AG04449 (cell line): ENCODE results near the gene UNC13D.
"Not testable (repeated sequence)": the region's sequence is repeated elsewhere in the genome, so short reads cannot be mapped to it uniquely, and the experiment has no call there.

Experiments
- CTCF ChIA-PET: fragments of 350-600 bp; formaldehyde crosslinking; extraction: SDS; loops from one replicate; lab custom pipeline; 2021; ENCODE audit warnings: antibody characterized with exemption; lab: Yijun Ruan, JAX
- POLR2A ChIA-PET: fragments of 400-600, 350-600 bp; formaldehyde crosslinking; extraction: SDS; loops from one replicate; lab custom pipeline; 2020; ENCODE audit warnings: antibody characterized with exemption, inconsistent platforms; lab: Yijun Ruan, JAX
- DNase-seq: peaks from one replicate; pipeline ENCODE4 v3.0.0-alpha.2; 2010; ENCODE audit warnings: low read depth, low spot score
- H3K4me3 ChIP-seq: 2 replicates; pipeline ENCODE4 v1.5.1; 2011; ENCODE audit warnings: low read depth, mild to moderate bottlenecking, control low read depth, low read length
- TF ChIP-seq, protein P1 (sequence below): IDR thresholded peaks from one replicate; pipeline ENCODE4 v1.5.1; 2011; ENCODE audit warnings: mild to moderate bottlenecking, moderate library complexity, low read length, control low read depth, inconsistent platforms; ENCODE audit not compliant: insufficient read depth; ENCODE audit errors: missing control alignments

The UNC13D gene

DNA sequence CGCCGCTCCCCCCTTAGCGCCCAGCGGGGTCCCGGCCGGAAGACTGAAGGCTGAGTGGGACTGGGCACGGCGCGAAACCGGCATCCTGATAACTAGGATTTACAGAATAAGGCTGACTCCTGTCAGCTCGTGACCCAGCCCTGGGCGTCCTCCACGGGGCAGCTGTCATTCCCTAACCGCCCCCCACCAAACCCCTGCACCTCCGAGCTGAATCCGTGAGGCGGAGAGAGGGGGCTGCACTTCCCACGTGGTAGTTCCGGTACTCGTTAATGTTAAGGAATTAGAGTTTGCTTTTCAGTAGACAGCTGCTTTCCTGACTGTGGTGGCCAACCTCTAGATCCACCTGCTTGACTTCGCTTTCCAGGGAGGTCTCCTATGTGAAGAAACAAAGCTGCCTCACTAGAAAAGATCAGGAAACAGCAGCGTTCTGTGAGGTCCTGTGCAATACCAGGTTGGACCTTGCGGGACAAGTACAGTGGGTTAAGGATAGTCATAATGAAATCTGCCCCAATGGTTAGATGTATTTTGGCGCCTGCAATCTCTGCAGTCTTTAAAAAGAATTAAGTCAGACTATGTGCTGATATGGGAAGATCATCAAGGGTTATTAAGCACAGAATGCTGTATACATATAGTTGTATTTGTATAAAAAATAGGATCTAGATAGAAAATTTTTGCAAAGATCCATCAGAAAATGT, 12.0 kb upstream of the UNC13D start:
- ChIA-PET POLR2A (interaction anchor here (0.8 to 2.0 kb wide), 3 partner anchors 8 to 79 kb away, joined by 3 to 9 read pairs (median 3); no protein-coding TSS in a partner anchor), CTCF (interaction anchor here (0.8 to 4.5 kb wide), 16 partner anchors 9 to 255 kb away, joined by 3 to 52 read pairs (median 4); partner anchors contain the start of genes TRIM47, TRIM65, UNC13D and UNK)
- peak overlapping the region; percentile 97 for H3K4me3 ChIP-seq
- DNase-seq = no peak
- TF ChIP-seq, protein P1, sequence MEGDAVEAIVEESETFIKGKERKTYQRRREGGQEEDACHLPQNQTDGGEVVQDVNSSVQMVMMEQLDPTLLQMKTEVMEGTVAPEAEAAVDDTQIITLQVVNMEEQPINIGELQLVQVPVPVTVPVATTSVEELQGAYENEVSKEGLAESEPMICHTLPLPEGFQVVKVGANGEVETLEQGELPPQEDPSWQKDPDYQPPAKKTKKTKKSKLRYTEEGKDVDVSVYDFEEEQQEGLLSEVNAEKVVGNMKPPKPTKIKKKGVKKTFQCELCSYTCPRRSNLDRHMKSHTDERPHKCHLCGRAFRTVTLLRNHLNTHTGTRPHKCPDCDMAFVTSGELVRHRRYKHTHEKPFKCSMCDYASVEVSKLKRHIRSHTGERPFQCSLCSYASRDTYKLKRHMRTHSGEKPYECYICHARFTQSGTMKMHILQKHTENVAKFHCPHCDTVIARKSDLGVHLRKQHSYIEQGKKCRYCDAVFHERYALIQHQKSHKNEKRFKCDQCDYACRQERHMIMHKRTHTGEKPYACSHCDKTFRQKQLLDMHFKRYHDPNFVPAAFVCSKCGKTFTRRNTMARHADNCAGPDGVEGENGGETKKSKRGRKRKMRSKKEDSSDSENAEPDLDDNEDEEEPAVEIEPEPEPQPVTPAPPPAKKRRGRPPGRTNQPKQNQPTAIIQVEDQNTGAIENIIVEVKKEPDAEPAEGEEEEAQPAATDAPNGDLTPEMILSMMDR = no peak

DNA sequence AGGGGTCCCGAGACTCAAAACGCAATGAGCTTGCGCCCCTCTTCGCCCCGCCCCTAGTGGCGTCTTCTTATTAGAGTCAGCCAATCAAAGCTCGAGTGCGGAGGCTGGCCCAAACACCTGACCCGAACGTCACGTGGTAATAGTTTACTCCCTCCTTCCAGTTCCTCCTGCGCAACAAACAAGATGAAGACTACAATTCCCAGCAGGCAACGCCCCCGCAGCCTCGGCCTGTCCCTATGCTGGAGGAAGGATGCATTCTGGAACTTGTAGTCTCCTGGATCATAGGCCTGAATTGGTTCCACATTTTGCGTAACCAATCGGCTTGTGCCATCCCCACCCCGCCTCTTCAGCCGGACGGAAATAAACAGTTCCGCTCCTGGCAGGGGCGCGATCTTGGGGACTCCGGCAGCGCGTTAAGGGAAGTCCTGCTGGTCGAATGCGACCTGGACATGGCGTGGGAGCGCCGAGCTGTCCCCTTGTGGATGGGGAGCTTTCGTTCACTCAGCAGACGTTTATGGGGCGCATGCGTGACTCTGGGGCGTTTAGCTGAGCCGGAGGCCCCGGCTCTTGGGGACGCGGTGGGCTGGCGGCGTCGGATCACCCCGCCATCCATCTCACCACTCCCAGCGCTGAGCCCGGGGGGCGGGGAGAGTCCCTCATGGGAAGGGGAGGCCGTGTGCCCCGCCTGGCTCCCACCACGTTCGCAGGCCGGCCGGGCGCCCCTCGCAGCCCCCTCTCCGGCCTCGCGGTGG, 11.3 kb upstream of the UNC13D start, which contains the start of gene WBP2:
TSS of gene WBP2 (minus strand) at position 26 of the 752 bp plus-strand sequence. CDS start 38 bp downstream, outside the sequence.
- ChIA-PET CTCF (interaction anchor here (0.6 to 4.5 kb wide), 19 partner anchors 8 to 254 kb away, joined by 3 to 52 read pairs (median 4); partner anchors contain the start of genes TRIM47, TRIM65, UNC13D and UNK), POLR2A (interaction anchor here (0.6 to 2.0 kb wide), 10 partner anchors 9 to 722 kb away, joined by 3 to 9 read pairs (median 4); partner anchors contain the start of gene TRIM65)
- TF ChIP-seq, protein P1 = peak; percentile 57
- H3K4me3 ChIP-seq = peak within 1 kb of the TSS; percentile 97
- peak; percentile 99 for DNase-seq

DNA sequence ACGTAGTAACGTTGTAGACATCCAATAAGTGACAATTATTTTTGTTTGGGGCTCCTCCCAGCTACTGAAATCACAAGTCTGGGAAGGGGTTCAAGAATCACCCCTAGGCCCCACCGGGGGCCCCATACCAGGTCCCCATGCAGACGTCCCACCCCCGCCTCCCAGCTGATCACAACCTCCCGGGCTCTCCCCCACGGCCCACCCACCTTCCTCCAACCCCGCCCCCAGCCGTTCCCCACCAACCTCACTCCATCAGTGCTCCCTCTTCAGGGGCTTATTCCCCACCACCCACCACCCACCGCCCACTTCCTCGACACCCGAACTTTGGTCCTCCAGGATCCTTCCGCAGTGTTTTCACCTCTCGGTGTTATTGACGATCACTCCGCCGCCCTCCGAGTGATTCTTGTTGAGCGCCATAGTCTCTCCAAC, 10.7 kb upstream of the UNC13D start:
- TF ChIP-seq, protein P1 = no peak
- CTCF ChIA-PET = interaction anchor here (0.6 to 4.5 kb wide), 19 partner anchors 8 to 159 kb away, joined by 3 to 52 read pairs (median 4); partner anchors contain the start of genes GALK1, TRIM47, TRIM65 and UNC13D
- H3K4me3 ChIP-seq = peak overlapping the region; percentile 78
- no peak for DNase-seq
- POLR2A ChIA-PET = interaction anchor here (0.6 to 2.0 kb wide), 10 partner anchors 10 to 722 kb away, joined by 3 to 9 read pairs (median 4); partner anchors contain the start of gene TRIM65

DNA sequence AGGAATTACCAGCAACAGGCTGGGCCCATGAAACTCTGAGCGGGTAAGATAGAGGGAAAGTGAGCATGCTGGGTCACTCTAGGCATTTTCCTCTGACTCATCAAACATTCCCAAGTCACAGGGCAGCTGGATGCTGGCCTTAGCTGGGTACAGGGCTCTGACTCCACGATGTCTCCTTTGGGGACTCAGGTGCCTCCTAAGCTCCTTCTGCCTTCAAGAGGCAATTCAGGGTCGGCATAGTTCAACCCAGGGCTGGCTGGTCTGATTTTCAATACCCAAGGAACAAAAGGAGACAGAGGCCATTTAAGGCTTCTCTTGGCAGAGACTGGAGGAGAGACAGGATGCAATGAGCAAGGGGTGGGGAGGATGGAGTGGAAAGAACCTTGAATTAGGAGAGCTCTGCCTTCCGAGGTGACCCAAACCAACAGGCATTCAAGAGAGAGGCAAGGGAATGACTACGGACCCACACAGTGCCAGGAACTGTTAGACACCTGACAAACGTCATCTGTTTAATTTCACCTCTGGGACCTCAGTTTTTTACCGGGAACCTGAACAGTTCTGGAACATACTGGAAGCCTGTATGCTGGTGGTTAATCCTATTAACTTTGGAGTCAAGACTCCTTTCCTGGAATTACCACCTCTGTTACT, 10.0 kb upstream of the UNC13D start:
- CTCF ChIA-PET = interaction anchor here (0.6 to 4.5 kb wide), 11 partner anchors 9 to 160 kb away, joined by 3 to 52 read pairs (median 5); partner anchors contain the start of genes GALK1, TRIM47, TRIM65 and UNC13D
- peak overlapping the region; percentile 78 for H3K4me3 ChIP-seq
- POLR2A ChIA-PET = interaction anchor here (1.4 kb wide), 1 partner anchor 76 kb away, joined by 4 read pairs; no protein-coding TSS in a partner anchor
- no peak for DNase-seq
- TF ChIP-seq, protein P1 = no peak

DNA sequence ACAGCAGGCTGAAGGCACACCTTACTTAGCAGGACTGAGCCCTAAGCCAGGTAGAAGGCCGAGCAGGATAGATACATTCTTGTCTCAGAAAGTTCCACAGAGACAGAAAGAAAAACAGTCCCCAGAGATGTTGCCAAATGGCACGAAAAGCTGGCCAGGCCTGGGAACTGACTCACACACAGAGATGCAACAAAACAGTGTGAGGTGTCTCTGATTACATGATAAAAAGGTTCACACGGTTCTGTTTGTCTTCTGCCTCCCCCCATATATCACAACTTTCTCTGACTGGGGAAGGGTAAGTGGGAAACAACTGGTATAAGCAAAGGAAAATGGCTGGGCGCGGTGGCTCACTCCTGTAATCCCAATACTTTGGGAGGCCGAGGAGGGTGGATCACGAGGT, 9.2 kb upstream of the UNC13D start:
- ChIA-PET POLR2A (interaction anchor here (0.6 kb wide), 2 partner anchors 38 to 66 kb away, joined by 3 read pairs; no protein-coding TSS in a partner anchor), CTCF (interaction anchor here (1.0 to 4.5 kb wide), 6 partner anchors 9 to 100 kb away, joined by 4 to 52 read pairs (median 6); partner anchors contain the start of genes TRIM47, TRIM65 and UNC13D)
- no peak overlapping the region for H3K4me3 ChIP-seq
- no peak for DNase-seq
- TF ChIP-seq, protein P1 = no peak

DNA sequence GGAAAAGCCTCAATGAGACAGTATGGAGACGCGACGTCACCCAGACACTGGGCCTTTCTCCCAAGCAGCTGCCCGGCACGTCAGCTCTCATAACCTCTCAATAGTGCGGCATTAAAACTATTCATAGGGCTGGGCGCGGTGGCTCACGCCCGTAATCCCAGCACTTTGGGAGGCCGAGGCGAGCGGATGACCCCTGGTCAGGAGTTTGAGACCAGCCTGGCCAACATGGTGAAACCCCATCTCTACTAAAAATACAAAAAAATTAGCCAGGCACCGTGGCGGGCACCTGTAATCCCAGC, 7.4 kb upstream of the UNC13D start:
- H3K4me3 ChIP-seq, DNase-seq, POLR2A ChIA-PET: not testable (repeated sequence)
- CTCF ChIA-PET = interaction anchor here (0.8 to 1.2 kb wide), 3 partner anchors 24 to 98 kb away, joined by 3 read pairs; partner anchors contain the start of gene GALK1
